GM19328 (cell line): Measurements from ENCODE around the gene KRTAP9-9.
"Not testable (repeated sequence)": the region's sequence is repeated elsewhere in the genome, so short reads cannot be mapped to it uniquely, and the experiment has no call there.

Source experiments
- ATAC-seq: cut with Tn5 transposase; IDR thresholded peaks from one replicate; pipeline ENCODE4 v1.9.1; 2021; ENCODE audit warnings: mild to moderate bottlenecking, moderate library complexity; ENCODE audit not compliant: unreplicated experiment

The KRTAP9-9 gene

GRCh38 chr17:41255381-41256290, at the start of gene KRTAP9-9:
KRTAP9-9 (plus strand) TSS chr17:41255384.
- ATAC-seq = not testable (repeated sequence)

GRCh38 chr17:41211845-41212466, 43.2 kb upstream of the KRTAP9-9 start:
- no peak for ATAC-seq

DNA sequence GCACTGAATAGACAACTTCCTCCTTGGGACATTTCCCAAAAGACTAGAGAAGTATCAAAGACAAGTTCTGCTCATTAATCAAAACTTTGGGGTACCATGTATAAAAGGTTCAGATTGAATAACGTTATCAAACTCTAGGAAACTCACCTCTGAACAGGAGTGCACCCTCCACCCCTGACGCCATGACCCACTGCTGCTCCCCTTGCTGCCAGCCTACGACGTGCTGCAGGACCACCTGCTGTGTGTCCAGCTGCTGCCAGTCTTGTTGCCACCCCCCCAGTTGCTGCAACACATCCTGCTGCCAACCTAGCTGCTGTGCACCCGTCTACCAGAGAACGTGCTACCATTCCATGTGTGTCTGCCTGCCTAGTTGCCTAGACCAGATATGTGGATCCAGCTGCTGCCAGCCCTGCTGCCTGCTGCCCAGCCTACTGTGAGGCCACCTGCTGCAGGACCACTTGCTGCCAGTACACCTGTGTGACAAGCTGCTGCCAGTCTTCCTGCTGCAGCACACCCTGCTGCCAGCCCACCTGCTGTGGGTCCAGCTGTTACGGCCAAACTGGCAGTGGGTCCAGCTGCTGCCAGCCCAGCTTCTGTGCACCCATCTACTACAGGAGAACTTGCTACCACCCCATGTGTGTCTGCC, 42.5 kb upstream of the KRTAP9-9 start:
- no peak for ATAC-seq

DNA sequence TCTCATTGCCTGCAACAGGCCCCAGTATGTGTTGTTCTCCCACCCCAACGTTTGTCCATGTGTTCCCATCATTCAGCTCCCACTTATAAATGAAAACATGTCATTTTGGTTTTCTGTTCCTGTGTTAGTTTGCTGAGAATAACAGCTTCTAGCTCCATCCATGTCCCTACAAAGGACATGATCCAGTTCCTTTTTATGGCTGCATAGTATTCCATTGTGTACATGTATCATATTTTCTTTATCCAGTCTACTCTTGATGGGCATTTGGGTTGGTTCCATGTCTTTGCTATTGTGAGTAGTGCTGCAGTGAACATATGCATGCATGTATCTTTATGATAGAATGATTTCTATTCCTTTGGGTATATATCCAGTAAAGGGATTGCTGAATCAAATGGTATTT, 39.5 kb upstream of the KRTAP9-9 start:
- ATAC-seq = no peak

DNA sequence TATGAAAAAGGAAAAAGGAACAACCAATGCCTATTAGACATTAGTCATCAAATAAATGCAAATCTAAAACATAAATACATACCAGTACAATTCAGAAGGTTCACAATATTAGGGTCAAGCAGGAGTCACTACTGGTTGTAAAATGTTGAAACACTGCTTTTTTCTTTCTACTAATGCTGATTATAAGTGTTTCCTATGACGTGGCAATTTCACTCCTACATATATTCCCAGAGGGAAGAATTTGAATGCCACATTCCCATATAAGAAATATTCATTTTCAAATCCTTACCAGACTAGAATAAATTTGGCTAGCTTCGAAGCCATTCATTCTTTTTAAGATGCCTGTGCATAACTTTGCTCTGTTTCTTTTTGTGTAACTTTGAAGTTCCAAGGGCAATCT, 31.4 kb upstream of the KRTAP9-9 start:
- ATAC-seq = no peak

- ATAC-seq = no peak
Measured at GRCh38 chr17:41226051-41226450, 29.1 kb upstream of the KRTAP9-9 start.

DNA sequence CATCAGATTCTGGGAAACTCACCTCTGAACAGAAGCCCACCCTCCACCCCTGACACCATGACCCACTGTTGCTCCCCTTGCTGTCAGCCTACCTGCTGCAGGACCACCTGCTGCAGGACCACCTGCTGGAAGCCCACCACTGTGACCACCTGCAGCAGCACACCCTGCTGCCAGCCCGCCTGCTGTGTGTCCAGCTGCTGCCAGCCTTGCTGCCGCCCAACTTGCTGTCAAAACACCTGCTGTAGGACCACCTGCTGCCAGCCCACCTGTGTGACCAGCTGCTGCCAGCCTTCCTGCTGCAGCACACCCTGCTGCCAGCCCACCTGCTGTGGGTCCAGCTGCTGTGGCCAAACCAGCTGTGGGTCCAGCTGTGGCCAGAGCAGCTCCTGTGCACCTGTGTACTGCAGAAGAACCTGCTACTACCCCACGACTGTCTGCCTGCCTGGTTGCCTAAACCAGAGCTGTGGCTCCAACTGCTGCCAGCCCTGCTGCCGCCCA, 28.5 kb upstream of the KRTAP9-9 start, which contains the start of gene KRTAP9-2:
TSS of gene KRTAP9-2 (plus strand) at position 51 of the 498 bp plus-strand sequence. CDS start at position 58, 7 bp downstream.
- not testable (repeated sequence) for ATAC-seq

DNA sequence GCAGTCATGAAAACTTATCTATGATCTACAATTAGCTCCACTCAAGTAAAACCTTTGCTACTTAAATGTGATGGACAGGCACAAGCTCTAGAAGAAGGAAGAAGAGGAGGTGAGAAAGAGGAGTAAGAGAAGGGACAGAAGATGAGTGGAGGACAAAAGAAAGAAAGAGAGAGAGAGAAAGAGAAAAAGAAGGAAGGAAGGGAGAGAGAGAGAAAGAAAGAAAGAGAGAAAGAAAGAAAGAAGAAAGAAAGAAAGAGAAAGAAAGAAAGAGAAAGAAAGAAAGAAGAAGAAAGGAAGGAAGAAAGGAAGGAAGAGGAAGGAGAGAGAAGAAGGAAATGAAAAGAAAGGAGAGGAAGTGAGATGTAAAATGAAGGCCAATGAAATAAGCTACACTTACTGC, 25.1 kb upstream of the KRTAP9-9 start:
- ATAC-seq = no peak

DNA sequence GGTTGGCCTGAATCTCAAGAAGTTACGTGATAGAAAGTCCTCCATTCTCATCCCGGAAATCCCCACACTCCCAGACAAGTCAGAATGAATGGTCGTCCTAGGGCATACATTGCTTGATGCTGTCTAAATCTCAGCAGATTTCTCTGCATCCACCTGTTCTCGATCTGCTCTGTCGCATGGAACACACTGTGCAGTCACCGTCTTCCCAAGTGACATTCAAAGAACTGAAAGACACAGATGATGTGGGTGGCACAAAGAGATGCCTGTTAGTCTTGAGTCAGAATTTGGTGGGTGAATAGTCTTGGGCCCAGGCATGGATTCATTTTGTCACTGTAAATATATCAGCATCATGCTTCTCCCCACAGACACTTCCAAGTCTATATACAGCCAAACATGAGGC, 23.5 kb upstream of the KRTAP9-9 start:
- ATAC-seq = no peak

DNA sequence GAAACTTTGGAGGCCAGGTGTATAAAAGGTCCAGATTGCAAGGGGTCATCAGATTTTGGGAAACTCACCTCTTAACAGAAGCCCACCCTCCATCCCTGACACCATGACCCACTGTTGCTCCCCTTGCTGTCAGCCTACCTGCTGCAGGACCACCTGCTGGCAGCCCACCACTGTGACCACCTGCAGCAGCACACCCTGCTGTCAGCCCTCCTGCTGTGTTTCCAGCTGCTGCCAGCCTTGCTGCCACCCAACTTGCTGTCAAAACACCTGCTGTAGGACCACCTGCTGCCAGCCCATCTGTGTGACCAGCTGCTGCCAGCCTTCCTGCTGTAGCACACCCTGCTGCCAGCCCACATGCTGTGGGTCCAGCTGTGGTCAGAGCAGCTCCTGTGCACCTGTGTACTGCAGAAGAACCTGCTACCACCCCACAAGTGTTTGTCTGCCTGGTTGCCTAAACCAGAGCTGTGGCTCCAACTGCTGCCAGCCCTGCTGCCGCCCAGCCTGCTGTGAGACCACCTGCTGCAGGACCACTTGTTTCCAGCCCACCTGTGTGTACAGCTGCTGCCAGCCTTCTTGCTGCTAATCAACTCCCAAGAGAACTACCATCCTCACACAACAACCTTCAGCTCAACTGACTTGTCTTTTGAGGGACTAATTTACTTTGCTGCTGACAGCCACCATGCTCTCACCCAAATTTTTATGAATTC, 22.6 kb upstream of the KRTAP9-9 start, which contains the start of gene KRTAP9-3:
TSS of gene KRTAP9-3 (plus strand) at position 51 of the 707 bp plus-strand sequence. CDS start at position 104, 53 bp downstream.
- not testable (repeated sequence) for ATAC-seq

DNA sequence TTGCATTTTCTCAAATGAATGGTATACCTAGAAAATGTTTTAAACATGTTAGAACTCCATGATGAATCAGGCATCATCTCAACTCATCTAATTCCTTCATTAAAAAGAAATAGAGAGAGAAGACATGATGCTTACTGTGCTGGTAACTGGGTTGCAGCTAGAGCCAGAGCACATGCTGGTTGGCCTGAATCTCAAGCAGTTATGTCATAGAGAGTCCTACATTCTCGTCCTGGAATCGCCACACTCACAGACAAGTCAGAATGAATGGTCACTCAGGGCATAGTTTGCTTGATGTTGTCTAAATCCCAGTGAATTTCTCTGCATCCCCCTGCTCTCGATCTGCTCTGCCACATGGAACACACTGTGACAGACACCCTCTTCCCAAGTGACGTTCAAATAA, 18.1 kb upstream of the KRTAP9-9 start:
- ATAC-seq = not testable (repeated sequence)

GRCh38 chr17:41237949-41238437, 17.2 kb upstream of the KRTAP9-9 start, which contains the start of gene KRTAP9-8:
KRTAP9-8 (plus strand) TSS chr17:41237999; CDS start chr17:41238052, 53 bp downstream.
- not testable (repeated sequence) for ATAC-seq

DNA sequence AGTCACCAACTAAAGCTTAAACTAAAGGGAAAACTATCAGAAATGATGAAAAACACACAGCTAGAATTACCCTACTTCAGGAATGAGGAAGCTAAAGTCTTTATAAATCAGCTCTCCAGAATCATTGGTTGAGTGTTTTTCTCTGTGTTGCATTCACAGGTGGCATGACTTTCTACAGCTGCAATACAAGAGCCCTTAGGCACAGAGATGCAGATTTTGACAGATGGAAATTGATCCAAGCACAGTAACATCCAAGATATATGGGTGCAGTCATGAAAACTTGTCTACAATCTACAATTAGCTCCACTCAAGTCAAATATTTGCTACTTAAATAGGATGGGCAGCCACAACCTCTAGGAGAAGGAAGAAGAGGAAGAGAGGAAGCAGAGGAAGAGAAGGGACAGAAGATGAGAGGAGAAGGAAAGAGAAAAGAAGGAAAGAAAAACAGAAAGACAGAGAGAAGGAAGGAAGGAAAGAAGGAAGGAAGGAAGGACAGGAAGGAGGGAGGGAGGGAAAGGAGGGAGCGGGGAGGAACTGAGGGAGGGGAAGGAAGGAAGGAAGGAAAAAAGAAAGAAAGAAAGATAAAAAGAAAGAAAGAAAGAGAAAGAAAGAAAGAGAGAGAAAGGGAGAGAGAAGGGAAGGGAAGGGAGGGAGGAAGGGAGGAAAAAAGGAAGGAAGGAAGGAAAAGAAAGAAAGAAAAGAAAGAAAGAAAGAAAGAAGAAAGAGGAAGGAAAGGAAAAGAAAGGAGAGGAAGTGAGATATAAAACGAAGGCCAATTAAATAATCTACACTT, 8.0 kb upstream of the KRTAP9-9 start:
- not testable (repeated sequence) for ATAC-seq

DNA sequence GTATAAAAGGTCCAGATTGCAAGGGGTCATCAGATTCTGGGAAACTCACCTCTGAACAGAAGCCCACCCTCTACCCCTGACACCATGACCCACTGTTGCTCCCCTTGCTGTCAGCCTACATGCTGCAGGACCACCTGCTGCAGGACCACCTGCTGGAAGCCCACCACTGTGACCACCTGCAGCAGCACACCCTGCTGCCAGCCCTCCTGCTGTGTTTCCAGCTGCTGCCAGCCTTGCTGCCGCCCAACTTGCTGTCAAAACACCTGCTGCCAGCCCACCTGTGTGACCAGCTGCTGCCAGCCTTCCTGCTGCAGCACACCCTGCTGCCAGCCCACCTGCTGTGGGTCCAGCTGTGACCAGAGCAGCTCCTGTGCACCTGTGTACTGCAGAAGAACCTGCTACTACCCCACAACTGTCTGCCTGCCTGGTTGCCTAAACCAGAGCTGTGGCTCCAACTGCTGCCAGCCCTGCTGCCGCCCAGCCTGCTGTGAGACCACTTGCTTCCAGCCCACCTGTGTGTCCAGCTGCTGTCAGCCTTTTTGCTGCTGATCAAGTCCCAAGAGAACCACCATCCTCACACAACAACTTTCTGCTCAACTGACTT, 5.4 kb upstream of the KRTAP9-9 start, which contains the start of gene KRTAP9-4:
TSS of gene KRTAP9-4 (plus strand) at position 51 of the 604 bp plus-strand sequence. CDS start at position 85, 34 bp downstream.
- ATAC-seq = not testable (repeated sequence)

DNA sequence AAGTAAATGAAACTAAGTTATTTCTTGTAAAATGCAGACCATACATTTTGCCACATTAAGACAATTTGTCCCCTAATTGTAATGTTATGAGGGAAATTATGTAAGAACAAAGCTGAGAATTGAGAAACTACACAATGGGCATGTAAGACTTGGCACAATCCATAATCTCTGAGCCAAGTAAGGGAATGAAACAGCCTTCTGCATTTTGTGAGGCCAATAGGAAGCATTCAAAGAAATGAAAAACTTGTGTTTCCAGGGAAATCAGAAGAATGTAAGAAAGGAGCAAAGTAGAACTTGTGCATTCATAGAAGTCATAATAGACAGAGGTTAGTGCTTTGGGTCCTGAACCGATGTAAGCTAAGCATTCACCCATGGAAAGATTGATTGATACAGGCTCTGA, 3.9 kb upstream of the KRTAP9-9 start:
- ATAC-seq = no peak

DNA sequence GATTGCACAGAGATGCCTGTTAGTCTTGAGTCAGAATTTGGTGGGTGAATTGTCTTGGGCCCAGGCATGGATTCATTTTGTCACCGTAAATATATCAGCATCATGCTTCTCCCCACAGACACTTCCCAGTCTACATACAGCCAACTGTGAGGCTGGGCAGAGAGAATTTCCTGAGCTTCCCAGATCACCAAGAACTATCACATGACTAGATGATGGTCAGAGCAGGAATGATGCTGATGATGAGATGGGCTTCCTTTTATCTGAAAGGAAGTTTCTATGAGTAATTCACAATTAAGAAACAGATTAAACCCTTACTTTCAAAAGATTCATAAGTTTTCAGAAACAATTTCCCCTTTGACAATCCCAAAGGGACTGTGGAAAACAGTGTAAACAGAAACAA, 323 bp upstream of the KRTAP9-9 start:
- no peak for ATAC-seq

GRCh38 chr17:41256291-41256685, 1.1 kb downstream of the KRTAP9-9 start:
- no peak for ATAC-seq

GRCh38 chr17:41258406-41258805, 3.2 kb downstream of the KRTAP9-9 start:
- ATAC-seq = no peak

DNA sequence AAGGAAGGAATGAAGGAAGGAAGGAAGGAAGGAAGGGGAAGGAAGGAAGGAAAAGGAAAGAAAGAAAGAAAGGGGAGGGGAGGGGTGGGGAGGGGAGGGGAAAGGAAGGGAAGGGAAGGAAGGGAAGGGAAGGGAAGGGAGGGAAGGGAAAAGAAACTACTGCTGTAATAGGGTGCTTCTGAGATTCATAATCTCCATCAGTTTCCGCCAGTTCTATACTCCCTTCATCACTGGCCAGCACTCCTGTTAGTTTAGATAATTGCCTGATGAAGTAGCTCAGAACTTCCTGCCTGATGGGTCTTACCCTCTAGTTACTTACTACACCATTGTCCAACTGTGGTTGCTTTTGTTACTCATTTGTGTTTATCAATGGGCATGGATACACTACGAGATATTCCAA, 8.0 kb downstream of the KRTAP9-9 start:
- no peak for ATAC-seq
